ENCODE results near the gene EMID1.

Gene EMID1

DNA sequence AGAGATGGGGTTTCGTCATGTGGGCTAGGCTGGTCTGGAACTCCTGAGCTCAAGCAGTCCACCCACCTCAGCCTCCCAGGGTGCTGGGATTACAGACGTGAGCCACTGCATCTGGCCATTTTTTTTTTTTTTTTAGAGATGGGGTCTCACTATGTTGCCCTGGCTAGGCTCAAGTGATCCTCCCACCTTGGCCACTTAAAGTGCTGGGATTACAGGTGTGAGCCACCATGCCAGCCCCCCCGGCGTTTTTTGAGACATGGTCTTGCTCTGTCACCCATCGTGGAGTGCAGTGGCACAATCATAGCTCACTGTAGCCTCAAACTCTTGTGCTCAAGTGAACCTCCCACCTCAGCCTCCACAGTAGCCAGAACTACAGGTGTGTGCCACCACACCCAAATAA, 45.6 kb downstream of the EMID1 start:
- H3K4me2 ChIP-seq, result no peak overlapping the region
- no peaks in the 10 kb centered on the region for H4K20me1 ChIP-seq (ENCODE audit: insufficient read depth)
- no peak overlapping the region for H3K9ac ChIP-seq
- TF ChIP-seq, protein P1, sequence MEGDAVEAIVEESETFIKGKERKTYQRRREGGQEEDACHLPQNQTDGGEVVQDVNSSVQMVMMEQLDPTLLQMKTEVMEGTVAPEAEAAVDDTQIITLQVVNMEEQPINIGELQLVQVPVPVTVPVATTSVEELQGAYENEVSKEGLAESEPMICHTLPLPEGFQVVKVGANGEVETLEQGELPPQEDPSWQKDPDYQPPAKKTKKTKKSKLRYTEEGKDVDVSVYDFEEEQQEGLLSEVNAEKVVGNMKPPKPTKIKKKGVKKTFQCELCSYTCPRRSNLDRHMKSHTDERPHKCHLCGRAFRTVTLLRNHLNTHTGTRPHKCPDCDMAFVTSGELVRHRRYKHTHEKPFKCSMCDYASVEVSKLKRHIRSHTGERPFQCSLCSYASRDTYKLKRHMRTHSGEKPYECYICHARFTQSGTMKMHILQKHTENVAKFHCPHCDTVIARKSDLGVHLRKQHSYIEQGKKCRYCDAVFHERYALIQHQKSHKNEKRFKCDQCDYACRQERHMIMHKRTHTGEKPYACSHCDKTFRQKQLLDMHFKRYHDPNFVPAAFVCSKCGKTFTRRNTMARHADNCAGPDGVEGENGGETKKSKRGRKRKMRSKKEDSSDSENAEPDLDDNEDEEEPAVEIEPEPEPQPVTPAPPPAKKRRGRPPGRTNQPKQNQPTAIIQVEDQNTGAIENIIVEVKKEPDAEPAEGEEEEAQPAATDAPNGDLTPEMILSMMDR (conservative IDR thresholded peaks at IDR 0.05; ENCODE audit: low read depth, low read length), result no peak
- H3K27ac ChIP-seq, result no peak overlapping the region
- H3K79me2 ChIP-seq (ENCODE audit: insufficient read depth, low read depth), result no peaks in the 10 kb centered on the region
- H3K27me3 ChIP-seq (ENCODE audit: insufficient read depth, low read depth), result no peaks in the 10 kb centered on the region
- no peaks in the 10 kb centered on the region for H3K36me3 ChIP-seq (ENCODE audit: insufficient read depth)
- no peak overlapping the region for H2AFZ ChIP-seq (ENCODE audit: low read depth)
- H3K4me3 ChIP-seq (IDR thresholded peaks at IDR 0.05; ENCODE audit: insufficient read depth, low read depth, low read length), result no peak overlapping the region
- H3K4me1 ChIP-seq (ENCODE audit: low read depth, poor library complexity, severe bottlenecking), result peaks cover 7% of the 10 kb centered on the region

DNA sequence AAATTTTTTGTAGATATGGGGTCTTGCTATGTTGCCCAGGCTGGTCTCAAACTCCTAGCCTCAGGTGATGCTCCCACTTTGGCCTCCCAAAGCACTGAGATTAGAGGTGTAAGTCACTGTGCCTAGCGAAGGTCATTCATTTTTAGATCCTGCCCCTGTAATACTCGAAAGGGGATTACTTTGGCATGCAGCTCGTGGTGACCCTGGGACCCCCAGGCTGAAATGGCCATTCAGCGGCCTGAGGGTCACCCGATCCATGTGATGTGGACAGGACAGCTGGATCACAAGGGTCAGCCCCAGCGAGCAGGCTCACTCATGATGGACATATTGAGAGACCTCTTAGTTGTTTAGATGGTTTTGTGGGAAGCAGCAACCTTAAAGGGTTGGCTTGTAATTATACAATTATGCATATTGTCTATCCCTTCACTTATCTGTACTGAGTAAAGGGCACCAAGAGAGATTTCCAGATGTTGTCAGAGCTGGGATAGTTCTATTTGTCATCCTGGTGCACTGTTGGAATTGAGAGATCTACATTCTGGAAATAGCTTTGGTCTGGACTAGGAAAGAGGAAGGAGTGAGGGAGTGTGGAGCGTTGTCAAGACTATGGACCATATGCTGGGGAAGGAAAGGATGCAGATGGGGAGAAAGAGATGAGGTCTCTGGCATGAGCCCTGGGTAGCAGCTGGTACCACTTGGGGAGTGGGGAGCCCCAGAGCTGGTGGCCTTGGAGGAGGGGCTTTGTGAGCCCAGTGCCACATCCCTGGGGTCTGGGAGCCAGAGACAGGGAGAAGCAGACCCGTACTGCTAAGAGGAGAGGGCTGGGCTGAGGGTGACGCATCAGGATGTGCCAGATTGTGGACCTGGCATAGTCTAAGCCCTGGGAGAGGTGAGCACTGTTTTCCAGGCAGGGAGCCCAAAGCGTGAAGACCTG, 46.5 kb downstream of the EMID1 start:
- Histone ChIP-seq H3K9ac (no peak overlapping the region), H3K27ac (no peak overlapping the region), H3K4me2 (no peak overlapping the region), H2AFZ (ENCODE audit: low read depth) (no peak overlapping the region), H3K36me3 (ENCODE audit: insufficient read depth) (no peaks in the 10 kb centered on the region), H4K20me1 (ENCODE audit: insufficient read depth) (no peaks in the 10 kb centered on the region), H3K4me3 (IDR thresholded peaks at IDR 0.05; ENCODE audit: insufficient read depth, low read depth, low read length) (no peak overlapping the region), H3K79me2 (ENCODE audit: insufficient read depth, low read depth) (no peaks in the 10 kb centered on the region), H3K27me3 (ENCODE audit: insufficient read depth, low read depth) (no peaks in the 10 kb centered on the region), H3K4me1 (ENCODE audit: low read depth, poor library complexity, severe bottlenecking) (peaks cover 7% of the 10 kb centered on the region)
- TF ChIP-seq, protein P1 (conservative IDR thresholded peaks at IDR 0.05; ENCODE audit: low read depth, low read length), result no peak

DNA sequence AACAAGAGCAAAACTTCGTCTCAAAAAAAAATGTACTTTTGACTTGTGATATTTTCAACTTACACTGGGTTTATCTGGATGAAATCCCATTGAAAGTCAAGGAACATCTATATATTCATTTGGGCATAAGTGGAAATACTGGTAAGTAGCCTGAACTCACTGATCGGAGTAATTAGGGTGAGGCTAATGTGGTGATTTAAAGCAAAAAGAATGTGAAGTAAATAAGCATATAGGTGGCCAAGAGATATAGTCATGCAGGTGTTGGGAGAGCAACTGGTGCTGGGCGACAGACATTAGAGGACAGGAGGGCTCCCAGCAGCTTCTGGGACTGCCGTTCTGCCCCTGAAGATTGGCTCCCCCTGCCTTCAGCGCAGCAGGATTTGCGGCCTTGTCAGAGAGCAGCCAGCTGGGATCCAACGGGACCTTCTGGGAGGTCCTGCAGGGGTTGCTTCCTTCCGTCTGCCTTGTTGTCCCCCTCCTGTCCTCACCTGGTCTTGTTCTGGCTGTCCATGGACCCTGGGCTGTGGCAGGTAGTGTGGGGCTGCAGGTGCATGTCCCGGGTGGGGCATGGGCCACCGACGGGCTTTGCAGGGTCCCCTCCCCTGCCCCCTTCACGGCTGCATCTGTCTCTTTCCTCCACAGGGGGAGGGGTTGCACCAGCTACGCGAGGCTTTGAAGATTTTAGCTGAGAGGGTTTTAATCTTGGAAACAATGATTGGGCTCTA, 48.0 kb downstream of the EMID1 start:
- Histone ChIP-seq H3K4me2 (no peak overlapping the region), H3K9ac (no peak overlapping the region), H3K36me3 (ENCODE audit: insufficient read depth) (no peaks in the 10 kb centered on the region), H3K4me3 (IDR thresholded peaks at IDR 0.05; ENCODE audit: insufficient read depth, low read depth, low read length) (no peak overlapping the region), H4K20me1 (ENCODE audit: insufficient read depth) (no peaks in the 10 kb centered on the region), H3K27ac (no peak overlapping the region), H3K4me1 (ENCODE audit: low read depth, poor library complexity, severe bottlenecking) (peaks cover 7% of the 10 kb centered on the region), H2AFZ (ENCODE audit: low read depth) (peak overlapping the region; percentile 33; the same call in 1 of the 2 replicates), H3K27me3 (ENCODE audit: insufficient read depth, low read depth) (no peaks in the 10 kb centered on the region), H3K79me2 (ENCODE audit: insufficient read depth, low read depth) (no peaks in the 10 kb centered on the region)
- TF ChIP-seq, protein P1 (conservative IDR thresholded peaks at IDR 0.05; ENCODE audit: low read depth, low read length), result no peak

DNA sequence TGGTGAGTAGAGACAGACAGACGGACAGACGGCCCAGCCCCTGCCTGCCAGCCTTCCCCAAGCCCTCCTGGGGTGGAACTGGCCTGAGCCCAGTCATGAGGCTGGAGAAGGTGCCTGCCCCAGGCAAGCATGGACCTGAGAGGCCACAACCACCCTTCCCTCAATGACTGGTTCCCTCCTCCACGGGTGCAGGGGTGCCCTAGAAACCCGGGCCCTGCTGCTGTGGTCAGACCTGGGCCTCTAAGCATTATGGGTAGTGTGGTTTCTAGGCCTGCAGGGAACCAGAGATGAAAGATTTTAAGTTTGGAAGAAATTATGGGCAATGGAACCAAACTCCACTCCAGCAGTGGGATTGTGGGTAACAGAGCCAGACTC, 48.6 kb downstream of the EMID1 start:
- Histone ChIP-seq H2AFZ (ENCODE audit: low read depth) (peak overlapping the region; percentile 33; the same call in 1 of the 2 replicates), H3K4me2 (no peak overlapping the region), H4K20me1 (ENCODE audit: insufficient read depth) (no peaks in the 10 kb centered on the region), H3K27me3 (ENCODE audit: insufficient read depth, low read depth) (no peaks in the 10 kb centered on the region), H3K79me2 (ENCODE audit: insufficient read depth, low read depth) (no peaks in the 10 kb centered on the region), H3K4me1 (ENCODE audit: low read depth, poor library complexity, severe bottlenecking) (peaks cover 7% of the 10 kb centered on the region), H3K27ac (no peak overlapping the region), H3K9ac (no peak overlapping the region), H3K4me3 (IDR thresholded peaks at IDR 0.05; ENCODE audit: insufficient read depth, low read depth, low read length) (no peak overlapping the region), H3K36me3 (ENCODE audit: insufficient read depth) (no peaks in the 10 kb centered on the region)
- TF ChIP-seq, protein P1 (conservative IDR thresholded peaks at IDR 0.05; ENCODE audit: low read depth, low read length), result no peak
